ENCODE results near the gene CCDC180.
"Not testable (repeated sequence)": the region's sequence is repeated elsewhere in the genome, so short reads cannot be mapped to it uniquely, and the experiment has no call there.

The CCDC180 gene

DNA sequence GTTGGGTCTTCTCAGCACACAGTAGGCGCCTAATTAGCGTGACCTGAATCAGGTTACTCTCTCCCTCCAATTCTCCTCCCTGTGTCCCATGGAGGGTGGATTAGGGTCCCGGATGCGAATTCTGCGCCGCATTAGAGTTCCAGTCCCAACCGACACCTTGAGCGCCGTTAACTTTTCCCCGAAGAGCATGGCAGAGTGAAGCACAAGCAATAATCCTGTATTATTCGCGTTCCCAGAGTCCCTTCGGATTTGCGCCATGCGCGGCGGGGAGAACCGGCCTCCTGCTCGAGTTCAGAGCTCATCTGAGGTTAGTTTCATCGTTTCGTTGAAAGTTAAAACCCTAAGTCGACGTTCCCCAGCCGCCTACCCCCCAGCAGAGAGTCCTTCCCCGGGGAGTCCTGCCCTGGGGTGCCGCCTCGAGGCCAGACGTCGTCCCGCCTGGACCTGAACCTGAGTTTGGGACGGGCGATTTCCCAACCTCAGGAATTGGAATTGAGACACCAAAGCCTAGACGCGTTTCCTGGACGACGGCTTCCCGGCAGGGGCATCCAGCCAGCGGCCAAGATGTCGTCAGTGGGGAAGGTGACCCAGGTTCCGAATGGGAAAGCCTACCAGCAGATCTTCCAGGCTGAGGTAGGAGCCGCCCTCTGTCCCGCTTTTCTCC lies at the start of gene CCDC180:
Gene CCDC180 (plus strand): TSS at position 160 of the 664 bp plus-strand sequence. CDS start 405 bp downstream, at position 565.
- no peak for DNase-seq (ENCODE audit: low spot score)

DNA sequence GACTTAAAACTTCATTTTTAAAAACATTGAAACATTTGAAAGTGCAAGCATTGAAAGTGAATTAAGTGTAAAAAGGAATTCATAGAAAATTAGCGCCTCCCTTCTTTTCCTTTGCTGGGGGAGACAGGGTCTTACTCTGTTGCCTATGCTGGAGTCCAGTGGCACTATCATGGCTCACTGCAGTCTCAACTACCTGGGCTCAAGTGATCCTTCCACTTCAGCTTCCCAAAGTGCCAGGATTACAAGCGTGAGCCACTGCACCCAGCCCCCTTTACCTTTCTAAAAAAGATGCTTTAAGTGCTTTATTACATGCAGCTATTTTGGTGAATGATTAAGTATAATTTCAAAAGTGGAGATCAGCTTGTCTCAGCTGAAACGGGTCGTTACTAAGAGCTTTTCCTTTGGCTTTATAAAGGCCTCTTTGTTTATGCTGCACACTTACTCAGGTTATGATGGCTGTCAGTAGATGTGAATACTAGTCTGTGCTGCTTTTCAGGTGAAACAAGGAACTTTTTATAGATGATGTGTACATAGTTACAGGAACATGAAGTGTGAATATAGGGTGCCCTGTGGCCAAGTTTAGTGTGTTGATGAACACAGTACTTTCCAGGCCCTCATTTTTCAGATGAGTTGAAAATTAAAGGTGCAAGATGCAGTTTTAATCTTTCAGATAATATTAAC lies 47.5 kb upstream of the CCDC180 start:
- not testable (repeated sequence) for DNase-seq (ENCODE audit: low spot score)

DNA sequence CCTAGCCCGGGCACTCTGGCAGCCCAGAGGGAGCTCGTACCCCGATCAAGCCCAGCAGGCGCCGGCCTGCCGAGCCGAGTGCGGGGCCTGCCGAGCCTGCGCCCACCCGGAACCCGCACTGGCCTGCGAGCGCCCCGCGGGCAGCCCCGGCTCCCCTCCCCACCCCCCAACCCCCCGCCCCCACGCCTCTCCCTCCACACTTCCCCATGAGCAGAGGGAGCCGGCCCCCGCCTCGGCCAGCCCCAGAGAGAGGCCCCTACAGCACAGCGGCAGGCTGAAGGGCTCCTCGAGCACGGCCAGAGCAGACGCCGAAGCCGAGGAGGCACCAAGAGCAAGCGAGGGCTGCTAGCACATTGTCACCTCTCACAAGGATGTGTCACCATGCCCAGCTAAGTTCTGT lies 36.2 kb upstream of the CCDC180 start:
- DNase-seq (ENCODE audit: low spot score): no peak

DNA sequence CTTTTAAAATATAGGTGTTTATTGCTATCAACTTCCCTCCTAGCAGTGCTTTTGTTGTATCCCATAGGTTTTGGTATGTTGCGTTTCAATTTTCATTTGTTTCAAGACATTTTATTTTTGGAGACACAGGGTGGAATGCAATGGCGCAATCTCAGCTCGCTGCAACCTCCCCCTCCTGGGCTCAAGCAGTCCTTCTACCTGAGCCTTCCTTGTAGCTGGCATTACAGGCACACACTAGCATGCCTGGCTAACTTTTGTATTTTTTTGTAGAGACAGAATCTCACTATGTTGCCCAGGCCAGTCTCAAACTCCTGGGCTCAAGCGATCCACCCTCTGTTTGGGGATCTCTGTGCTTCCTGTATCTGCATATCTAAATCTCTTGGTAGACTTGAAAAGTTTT lies 35.4 kb upstream of the CCDC180 start:
- DNase-seq (ENCODE audit: low spot score): no peak

DNA sequence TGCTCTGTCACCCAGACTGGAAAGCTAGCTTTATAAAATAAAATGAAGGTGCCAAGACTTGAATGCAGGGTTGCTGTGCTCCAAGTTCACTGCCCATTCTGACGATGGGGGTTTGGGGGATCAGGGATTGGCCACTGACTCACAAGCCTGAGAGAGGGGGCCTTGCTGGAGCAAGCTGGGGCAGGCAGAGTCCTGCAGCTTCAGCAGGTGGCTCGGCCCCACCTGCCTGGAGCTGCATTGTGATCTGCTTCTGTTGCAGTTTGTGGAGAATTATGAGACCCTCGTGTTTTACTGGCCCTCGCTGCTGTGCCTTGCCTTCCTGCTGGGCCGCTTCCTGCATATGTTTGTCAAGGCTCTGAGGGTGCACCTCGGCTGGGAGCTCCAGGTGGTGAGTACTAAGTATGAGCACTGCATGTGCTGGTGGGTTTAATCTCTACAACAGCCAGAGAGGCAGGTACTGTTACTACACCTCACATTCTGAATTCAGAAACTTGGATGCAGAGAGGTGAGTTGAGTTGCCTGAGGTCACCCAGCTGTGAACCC lies 31.1 kb upstream of the CCDC180 start:
- no peak for DNase-seq (ENCODE audit: low spot score)

DNA sequence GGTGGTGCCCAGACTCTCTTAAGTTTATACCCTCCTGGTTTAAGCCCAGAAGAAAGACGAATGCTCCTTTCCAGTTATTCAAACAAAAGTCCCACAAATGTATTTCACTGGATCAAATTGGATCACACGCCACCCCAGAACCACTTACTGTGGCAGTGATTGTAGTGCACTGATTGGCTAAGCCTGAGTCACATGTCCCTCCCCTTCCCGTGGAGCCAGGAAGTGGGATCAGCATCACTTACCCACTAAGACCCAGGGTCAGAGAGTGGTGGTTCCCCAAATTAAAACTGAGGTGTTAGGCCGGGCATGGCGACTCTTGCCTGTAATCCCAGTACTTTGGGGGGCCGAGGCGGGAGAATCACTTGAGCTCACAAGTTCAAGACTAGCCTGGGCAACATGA lies 29.5 kb upstream of the CCDC180 start:
- DNase-seq (ENCODE audit: low spot score): no peak

DNA sequence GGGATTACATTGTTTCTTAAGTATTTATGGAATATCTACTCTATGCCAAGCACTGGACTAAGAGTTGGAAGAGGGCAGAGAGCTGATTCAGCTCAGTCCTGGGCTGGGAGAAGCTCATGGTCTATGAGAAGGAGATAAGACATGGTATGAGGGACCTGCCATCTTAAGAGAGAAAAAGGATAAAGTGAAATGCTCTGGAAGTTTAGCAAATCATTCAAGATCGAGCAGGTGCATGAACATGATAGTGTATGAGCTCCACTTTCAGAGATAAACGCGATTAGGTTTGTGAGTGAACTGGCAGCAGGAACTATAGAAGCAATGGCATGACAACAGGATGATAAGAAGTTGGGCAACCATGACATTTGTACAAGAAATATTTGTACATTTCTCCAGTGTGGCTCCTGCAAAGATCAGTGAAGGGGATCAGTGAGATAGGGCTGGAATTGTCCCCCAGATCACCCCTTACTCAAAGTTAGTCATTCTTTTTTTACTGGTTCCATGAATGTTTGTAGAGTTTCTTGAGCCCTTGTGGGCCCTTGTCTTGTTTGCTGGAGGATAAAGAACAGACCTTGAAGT lies 26.6 kb upstream of the CCDC180 start:
- no peak for DNase-seq (ENCODE audit: low spot score)

DNA sequence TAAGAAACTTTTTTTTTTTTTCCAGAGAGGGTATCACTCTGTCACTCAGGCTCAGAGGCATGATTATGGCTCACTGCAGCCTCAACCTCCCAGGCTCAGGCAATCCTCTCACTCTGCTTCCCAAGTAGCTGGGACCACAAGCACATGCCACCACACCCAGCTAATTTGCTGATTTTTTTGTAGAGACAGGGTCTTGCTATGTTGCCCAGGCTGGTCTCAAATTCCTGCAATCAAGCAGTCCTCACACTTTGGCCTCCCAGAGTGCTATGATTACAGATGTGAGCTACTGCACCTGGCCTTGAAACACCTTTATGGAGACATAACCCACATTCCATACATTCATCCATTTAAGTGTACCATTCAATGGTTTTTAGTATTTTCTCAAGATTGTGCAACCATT lies 23.7 kb upstream of the CCDC180 start:
- no peak for DNase-seq (ENCODE audit: low spot score)

DNA sequence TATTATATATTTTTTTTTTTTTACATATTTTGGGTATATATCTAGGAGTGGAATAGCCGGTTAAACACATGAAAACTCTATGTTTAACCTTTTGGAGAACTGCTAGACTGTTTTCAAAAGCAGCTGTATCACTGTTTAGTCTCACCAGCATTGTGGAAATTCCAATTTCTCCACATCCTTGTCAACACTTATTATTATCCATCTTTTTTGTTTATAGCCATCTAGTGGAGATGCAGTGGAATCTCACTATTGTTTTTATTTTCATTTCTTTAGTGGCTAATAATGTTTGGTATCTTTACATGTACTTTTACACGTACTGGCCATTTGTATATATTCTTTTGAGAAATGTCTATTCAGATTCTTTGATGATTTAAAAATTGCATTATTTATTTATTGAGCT lies 22.7 kb upstream of the CCDC180 start:
- no peak for DNase-seq (ENCODE audit: low spot score)

DNA sequence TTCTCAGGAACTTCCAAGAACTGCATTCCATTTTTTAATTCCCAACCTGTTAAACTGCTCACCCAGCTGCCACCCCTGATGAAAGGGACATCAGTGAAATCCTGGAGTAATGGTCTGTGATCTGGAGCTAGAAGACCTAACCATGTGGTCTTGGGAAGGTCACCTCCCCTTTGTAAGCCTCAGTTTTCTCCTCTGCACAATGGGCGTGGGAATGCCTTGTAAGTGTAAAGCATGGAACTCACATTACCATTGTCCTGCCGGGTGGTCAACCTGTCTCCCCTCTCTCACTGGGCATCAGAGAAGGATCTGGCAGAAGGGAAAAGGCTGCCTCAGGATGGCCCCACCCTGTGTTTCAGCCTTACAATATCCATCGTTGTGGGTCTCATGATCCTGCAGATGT lies 15.3 kb upstream of the CCDC180 start:
- DNase-seq (ENCODE audit: low spot score): no peak

DNA sequence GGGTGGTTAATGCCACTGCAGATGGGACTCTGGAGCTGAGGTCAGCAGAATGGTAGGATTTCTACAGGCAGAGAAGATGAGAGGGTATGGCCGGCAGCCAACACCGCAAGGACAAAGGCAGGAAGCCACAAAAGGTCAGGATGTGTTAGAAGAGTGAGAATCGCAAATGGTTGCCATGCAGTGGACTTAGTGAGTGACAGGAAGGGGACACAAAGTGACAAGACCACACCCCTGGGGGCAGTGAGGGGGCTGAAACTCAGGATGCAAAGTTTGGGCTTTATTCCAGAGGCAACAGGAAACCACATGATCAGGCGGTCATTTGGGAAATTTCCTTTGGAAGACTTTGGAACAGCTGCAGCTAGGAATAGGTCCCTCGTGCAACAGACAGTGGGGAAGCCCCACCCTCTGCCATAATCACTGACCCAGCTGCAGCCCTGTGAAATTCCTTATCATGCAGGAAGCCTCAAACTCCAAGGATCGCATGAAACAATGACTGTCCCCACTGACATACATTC lies 14.2 kb upstream of the CCDC180 start:
- DNase-seq (ENCODE audit: low spot score): no peak

DNA sequence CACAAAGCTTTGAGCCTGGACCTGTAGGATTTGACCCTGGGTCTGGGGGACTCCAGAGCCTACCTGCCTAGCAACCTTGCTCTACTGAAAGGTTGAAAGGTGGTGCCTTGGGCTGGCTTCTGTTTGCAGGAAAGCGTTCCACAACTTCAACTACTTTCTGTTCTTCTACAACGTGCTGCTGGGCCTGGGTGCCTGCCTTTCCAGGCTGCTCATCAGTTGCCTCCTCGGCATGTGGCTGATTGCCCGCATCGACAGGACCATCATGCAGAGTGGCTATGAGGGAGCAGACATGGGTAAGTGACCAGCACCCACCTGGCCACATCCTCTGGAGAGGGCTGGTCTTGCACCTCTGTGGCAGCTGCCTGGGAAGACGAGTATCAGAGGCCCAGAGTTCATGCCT lies 13.6 kb upstream of the CCDC180 start:
- DNase-seq (ENCODE audit: low spot score): no peak

DNA sequence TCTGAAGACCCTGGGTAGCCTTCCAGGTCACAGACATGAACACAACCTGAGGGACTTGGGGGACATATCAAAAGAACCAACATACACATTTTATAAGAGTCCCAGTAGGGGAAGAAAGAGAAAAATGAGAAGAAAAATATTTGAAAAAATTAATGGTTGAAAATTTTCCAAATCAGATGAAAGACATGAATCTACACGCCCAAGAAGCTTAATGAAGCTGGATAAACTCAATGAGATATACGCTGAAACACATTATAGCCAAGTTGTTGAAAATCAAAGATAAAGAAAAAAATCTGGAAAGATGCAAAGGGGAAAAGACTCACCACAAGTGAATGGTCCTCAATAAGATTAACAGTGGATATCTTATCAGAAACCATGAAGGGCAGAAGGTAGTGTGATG lies 9.6 kb upstream of the CCDC180 start:
- no peak for DNase-seq (ENCODE audit: low spot score)

DNA sequence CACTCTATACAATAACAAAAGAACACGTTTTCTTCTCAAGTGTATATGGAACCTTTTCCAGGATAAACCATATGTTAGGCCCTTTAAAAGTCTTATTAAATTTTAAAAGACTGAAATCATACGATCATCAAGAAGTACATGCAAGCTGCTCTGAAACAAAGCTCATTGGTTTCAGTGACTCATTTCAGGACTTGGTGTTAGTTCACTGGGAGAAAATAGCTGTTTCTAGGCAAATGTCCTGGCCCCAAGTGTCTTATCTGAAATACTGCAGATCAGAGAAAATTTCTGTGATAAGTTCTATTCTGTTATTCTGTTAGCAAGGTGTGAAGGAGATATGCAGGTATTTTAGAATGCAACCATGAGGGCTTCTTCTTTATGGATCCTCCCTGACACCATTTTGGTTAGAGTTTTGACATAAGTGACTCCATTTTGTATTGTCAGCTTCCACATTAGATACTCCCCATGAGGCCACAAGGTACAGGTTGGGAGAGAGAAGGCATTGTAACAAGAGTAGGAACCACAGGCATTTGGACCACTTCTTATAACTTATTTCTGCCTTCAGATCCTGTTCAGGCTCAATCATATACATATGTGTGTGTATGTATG lies 7.5 kb upstream of the CCDC180 start:
- no peak for DNase-seq (ENCODE audit: low spot score)

DNA sequence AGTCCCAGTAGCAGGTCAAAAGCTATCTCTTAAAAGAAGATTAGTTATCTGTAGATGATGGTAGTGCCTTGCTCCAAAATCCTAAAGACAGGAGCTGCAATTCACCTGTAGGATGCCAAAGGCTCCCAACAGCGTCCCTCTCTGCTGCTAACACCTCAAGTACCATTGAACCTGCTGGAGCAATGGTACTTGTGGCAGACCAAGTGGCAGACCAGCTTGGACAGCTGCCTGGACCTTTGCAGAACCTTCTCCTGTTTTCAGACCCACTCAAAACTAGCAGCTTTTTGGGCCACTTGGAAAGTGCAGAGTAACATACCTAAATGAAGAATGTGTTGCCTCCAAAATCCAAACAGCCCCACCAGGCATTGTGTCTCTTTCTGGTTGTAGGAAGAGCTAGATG lies 6.9 kb upstream of the CCDC180 start:
- DNase-seq (ENCODE audit: low spot score): no peak

DNA sequence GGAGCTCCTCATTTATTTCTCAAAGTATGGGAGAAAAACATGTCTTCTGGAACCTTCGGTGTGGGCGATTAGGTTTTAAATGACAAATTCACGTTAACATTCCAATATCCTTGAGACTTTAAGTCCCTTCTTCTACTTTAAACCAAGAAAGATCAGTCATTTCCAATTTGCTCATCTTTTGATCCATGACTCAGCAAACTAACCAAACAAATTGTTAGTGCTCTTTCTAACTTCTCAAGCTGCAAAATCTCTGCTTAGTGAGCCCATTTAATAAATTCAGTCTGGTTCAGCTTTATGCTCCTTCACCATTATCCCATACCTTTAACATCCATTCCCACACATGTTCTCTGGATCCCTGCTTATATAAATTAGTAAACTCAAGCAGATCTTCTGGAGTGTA lies 5.5 kb upstream of the CCDC180 start:
- no peak for DNase-seq (ENCODE audit: low spot score)

DNA sequence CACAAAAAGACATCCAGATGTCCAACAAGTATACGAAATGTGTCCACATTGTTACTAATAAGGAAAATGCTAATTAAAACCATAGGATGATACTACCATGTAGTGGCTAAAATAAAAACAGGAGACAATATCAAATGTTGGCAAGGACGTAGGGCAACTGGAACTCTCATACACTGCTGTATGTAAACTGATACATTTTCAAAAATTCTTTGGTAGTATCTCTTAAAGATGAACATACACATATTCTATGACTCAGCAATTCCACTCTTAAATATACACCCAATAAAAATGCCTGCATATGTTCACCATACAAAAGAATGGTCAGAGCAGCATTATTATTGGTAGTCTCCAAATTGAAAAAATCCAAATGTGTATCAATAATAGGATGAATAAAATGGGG lies 2.9 kb upstream of the CCDC180 start:
- DNase-seq (ENCODE audit: low spot score): no peak

DNA sequence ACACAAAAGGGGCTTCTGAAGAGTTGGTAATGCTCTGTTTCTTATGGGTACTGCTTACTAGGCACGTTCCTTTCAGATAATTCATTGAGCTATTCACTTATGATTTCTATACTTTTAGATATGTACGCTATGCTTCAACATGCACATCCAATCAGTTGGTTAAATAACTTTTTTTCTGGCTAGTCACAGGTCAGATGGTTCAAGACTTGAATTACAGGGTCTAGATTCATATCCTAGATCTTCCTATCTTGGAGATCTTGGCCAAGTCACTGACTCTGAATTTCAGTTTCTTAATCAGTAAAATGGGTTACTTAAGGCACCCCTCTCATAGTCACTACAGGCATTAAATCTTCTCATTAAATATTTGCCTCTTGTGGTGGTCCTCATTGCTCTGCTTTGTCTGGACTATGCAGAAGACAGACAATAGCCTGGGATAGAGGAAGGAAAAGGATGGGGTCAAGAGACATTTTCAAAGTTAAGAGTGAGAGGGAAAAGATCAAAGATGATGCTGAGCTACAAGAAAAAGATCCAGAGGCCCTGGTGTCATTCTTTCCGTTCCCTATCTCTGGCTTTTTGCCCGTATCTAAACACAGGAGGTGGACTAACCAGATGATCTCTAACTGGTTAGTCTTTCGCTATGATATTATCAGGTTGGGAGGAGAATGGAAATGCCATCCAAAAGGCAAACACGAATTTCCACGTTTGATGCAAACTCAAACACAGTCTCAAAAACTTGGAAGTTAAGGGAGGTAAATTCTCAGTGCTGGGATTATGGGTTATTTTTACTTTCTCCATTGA lies 1.8 kb upstream of the CCDC180 start:
- DNase-seq (ENCODE audit: low spot score): no peak

DNA sequence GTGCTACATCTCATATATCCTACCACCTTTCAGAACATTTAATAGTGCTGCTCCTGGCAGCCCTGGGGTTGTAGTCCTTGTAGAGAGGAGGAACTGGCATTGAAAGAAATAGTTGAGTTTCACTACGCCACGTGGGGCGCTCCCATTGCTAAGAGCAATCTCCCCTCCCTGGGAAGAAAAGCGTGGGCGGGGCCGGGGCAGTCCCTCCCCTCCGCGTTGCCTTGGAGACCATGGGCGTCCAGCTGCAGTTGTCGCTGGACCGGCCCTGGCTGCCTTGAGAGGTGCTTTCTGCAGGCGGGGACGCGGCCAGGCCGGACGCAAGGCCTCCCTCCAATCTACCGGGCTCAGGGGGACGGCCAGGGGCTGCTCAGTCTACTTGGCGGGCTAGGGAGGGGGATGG lies 368 bp upstream of the CCDC180 start:
- DNase-seq (ENCODE audit: low spot score): no peak

DNA sequence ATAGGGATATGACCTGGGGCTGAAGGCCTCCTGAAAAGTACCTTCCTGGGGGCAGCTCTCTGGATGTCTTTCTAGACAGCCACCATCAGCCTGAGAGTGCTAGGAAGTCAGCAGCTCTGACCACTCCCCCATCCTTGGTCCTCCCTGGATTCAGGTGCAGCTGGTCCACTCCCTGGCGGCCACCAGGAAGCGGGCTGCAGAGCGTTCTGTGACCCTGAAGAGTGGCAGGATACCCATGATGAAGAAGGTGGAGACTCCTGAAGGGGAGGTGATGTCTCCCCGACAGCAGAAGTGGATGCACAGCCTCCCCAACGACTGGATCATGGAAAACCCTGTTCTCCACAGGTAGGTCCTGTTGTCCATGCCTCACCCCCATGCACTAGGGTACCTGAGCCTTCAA lies 1.8 kb downstream of the CCDC180 start:
- no peak for DNase-seq (ENCODE audit: low spot score)

DNA sequence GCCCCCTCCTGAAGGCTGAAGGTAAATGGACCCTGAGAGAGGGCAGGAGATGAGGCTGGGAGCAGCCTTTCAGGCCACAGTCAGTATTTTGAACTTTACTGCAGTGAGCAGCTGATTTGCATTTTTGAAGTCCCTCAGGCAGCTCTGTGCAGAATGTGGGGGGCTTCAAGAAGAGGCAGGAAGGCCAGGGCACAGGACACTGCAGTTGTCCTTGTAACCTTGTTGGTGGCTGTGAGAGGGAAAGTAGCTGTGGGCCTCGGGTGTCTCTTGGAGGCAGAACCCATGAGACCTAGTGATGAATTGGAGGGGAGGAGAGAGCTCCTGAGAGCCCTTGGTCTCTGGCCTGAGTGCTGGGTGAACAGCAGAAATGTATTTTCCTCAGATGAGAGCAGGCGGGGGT lies 2.6 kb downstream of the CCDC180 start:
- DNase-seq (ENCODE audit: low spot score): no peak

DNA sequence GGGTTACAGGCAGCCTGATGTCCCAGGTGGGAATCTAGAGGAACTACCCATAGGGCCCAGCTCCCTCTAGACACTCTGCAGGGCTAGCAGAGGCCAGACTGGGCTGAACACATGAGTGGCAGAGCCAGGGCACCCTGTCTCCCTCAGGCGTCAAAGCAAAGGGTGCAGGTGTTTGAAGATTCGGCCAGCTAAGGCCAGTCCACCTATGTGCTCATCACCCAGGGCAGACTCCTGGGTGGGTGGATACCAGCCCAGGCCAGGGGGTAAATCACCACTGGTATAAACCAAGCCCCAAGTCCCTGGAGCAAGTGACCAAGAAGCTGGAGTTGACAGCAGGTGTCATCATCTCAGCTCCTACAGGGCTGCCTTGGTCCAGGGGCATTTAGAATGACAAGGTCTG lies 3.4 kb downstream of the CCDC180 start:
- no peak for DNase-seq (ENCODE audit: low spot score)

Measured in D341Med (cell line).